ENCODE measurements around the gene ARRB1. TPM values are rescaled to one million over a fixed set of nuclear protein-coding genes. Genes with fewer than 3 reads are reported as not detected.

Gene ARRB1
- total RNA-seq, 4 donors from 2014 or later: 34.7 to 75.0 (median 58.1) TPM

DNA sequence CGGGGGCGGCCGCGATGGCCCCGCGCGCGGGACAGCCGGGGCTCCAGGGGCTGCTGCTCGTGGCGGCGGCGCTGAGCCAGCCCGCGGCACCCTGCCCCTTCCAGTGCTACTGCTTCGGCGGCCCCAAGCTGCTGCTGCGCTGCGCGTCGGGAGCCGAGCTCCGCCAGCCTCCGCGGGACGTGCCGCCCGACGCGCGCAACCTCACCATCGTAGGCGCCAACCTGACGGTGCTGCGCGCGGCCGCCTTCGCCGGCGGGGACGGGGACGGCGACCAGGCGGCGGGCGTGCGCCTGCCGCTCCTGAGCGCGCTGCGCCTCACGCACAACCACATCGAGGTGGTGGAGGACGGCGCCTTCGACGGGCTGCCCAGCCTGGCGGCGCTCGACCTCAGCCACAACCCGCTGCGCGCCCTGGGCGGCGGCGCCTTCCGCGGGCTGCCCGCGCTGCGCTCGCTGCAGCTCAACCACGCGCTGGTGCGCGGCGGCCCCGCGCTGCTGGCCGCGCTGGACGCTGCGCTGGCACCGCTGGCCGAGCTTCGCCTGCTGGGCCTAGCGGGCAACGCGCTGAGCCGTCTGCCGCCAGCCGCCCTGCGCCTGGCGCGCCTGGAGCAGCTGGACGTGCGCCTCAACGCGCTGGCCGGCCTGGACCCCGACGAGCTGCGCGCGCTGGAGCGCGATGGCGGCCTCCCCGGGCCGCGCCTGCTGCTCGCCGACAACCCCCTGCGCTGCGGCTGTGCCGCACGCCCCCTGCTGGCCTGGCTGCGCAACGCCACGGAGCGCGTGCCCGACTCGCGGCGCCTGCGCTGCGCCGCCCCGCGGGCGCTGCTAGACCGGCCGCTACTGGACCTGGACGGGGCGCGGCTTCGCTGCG is 110.2 kb downstream of the ARRB1 start:
- DNase-seq (ENCODE audit: low spot score) (peak; percentile 52), ATAC-seq (ENCODE audit: low FRiP score) (peak; percentile 95)
- TF ChIP-seq, protein P1, sequence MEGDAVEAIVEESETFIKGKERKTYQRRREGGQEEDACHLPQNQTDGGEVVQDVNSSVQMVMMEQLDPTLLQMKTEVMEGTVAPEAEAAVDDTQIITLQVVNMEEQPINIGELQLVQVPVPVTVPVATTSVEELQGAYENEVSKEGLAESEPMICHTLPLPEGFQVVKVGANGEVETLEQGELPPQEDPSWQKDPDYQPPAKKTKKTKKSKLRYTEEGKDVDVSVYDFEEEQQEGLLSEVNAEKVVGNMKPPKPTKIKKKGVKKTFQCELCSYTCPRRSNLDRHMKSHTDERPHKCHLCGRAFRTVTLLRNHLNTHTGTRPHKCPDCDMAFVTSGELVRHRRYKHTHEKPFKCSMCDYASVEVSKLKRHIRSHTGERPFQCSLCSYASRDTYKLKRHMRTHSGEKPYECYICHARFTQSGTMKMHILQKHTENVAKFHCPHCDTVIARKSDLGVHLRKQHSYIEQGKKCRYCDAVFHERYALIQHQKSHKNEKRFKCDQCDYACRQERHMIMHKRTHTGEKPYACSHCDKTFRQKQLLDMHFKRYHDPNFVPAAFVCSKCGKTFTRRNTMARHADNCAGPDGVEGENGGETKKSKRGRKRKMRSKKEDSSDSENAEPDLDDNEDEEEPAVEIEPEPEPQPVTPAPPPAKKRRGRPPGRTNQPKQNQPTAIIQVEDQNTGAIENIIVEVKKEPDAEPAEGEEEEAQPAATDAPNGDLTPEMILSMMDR (IDR thresholded peaks at IDR 0.05): peak in 2 of 3 donors; percentile 94 to 97

DNA sequence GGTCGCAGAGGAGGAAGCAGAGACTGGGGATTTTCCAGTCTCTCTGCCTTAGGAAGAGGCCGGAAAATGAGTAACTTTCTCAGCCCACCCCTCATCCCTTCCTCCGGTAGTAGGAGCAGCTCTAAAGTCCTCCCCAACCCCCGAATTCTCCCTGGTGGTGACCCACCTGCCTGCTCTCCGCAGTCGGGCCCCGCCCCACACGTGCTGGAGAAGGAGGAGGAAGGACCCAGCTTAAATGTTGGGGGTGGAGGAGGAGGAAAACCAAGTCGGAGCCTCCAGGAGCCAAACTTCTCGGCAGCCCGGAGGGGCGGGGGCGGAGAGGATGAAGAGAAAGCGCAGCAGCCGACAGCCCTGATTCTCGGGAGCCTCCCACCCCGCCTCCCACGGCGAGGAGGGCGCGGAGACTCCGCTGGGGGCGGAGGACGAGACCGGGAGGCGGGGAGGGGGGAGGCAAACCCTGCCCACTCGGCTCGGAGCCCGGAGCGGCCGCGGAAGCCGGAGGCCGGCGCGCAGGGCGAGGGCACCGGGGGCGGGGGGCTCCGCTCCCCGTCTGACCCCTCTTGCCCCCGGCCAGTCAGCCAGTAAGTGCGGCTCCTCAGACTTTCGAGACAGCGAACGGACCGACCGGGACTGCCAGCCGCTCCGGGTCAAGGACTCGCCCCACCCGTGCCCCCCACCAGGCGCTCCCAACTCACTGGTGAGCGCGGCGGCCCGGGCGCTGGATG is 111.0 kb downstream of the ARRB1 start, which contains the start of gene TPBGL:
TSS of gene TPBGL (plus strand) at position 464 of the 725 bp plus-strand sequence. CDS start 276 bp downstream, outside the sequence.
- TF ChIP-seq, protein P1 (IDR thresholded peaks at IDR 0.05): no peak
- DNase-seq (ENCODE audit: low spot score): no peak
- peak; percentile 41 for ATAC-seq (ENCODE audit: low FRiP score)

DNA sequence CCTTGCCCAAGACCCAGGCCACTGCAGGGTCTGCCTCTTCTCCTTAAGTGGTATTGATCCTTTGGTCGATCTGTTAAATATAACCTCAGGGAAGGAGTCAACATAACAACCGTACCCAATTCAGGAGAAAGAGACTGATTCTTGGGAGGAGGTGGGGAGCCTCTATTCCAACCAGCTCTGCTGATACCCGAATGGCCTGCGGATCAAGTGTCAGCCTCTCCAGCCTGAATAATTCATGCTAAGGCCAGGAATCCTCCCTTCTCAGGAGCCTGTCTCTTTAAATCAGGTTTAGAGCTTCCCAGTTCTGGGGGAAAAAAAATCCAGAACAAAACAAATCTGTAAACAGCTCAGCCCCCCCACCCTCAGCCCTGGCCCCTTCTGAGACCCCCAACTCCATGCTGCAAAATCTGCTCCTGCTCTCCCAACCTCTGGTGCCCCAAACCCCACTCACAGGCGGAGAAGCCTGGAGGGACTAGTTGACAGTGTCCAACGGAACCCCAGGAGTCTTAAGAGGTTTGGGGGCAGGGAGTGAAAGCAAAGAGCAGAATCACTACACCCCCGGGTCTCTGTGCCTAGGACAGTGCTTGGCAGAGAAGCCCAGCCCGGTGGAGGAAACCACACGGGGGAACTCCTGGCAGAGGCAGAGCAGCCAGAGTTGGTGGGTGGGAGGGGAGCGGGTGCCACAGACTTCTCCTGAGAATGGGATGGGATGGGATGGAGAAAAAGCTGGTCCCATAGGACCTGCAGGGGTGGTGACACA is 111.8 kb downstream of the ARRB1 start:
- TF ChIP-seq, protein P1 (IDR thresholded peaks at IDR 0.05): no peak
- no peak for DNase-seq (ENCODE audit: low spot score)
- ATAC-seq (ENCODE audit: low FRiP score): no peak

DNA sequence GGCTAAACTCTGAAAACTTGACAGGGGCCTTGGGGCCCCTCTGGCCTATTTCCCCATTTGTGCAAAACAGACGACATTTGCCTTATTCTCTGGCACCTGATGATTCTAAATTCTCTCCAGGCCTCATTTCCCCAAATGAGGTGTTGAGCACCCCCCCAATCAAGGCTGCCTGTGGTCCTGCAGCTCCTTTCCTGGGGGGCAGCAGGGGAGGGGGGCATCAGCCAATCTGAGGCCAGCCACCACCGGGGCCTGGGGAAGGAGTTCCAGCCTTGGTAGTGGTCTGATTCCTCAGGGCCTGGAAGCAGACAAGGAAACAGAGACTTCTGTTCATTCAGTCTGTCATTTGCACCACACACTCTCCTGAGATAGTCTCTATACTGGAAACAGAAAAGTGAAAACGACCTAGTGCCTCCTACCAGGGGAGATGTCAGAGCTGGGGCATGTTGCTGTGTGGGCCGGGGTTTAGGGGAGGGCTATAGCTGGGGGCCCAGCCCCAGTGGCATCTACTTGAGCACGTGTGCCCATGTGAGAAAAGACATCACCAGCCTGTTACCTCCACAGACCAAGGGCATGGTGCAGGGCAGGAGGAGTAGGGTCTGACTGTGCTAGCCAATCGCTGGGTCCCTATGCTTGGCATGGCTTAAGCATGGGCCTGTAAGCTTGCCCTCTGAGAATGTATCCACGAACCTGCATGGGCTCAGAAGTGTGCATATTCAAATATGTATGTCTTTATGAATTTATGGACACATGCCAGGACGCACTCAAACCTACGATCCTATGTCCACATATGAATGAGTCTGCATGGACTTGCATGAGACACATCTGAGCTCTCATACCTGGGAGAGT is 112.6 kb downstream of the ARRB1 start:
- TF ChIP-seq, protein P1 (IDR thresholded peaks at IDR 0.05): no peak
- no peak for DNase-seq (ENCODE audit: low spot score)

DNA sequence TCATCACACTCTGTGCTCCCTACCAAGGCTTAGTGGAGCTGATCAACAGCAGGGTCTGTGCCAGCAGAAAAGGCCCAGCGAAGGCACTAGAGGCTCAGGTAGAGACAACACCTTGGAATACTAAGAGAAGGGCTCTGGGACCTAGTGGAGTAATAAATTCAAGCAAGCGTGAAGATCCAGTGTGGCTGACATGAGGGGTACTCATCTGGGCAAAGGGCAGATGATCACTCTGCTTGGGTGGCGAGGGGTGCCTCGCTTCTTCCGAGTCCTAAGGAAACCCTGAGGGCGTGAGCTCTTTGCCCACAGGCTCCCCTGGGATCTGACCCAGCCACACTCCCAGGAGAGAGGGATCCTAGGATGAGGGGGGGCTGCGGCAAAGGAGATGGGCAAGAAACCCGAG is 114.4 kb downstream of the ARRB1 start:
- TF ChIP-seq, protein P1 (IDR thresholded peaks at IDR 0.05): no peak
- DNase-seq (ENCODE audit: low spot score) (no peak), ATAC-seq (ENCODE audit: low FRiP score) (no peak)

More for the DNA sequence above, 112.6 kb downstream of the ARRB1 start:
- no peak for ATAC-seq (ENCODE audit: low FRiP score)

DNA sequence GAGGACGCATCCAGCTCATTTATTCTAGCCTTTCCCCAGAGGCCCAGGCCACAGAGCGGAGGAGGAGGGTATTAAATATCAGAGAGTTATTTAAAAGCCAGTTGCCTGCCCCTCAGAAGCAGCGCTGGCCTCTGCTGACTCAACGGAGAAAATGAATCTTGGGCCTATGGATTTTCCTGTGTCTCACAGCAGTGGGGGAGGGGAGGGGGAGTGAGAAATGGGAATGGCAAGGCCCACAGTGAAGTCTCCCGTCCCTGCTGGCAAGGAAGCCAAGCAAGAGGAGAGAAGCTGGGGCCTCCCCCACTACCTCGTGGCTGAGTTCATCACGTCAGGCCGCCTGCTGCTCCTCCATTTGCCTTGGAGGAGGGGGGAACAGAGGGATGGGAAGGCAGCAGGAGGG is 115.4 kb downstream of the ARRB1 start:
- ATAC-seq (ENCODE audit: low FRiP score): no peak
- TF ChIP-seq, protein P1 (IDR thresholded peaks at IDR 0.05): no peak

More for the DNA sequence above, 115.4 kb downstream of the ARRB1 start:
- no peak for DNase-seq (ENCODE audit: low spot score)

All from omental fat pad (tissue), 4 donors.